IPS-20b (cell line): ENCODE measurements around the gene RFX5.
"Not testable (repeated sequence)": the region's sequence is repeated elsewhere in the genome, so short reads cannot be mapped to it uniquely, and the experiment has no call there.

ENCODE experiments used
- H3K27ac ChIP-seq: one replicate; pipeline ENCODE4 v1.5.1; 2013; ENCODE audit warnings: low read length
- H3K27me3 ChIP-seq: 2 replicates; pipeline ENCODE4 v1.6.1; 2013; ENCODE audit warnings: mild to moderate bottlenecking, low read length, inconsistent platforms; ENCODE audit not compliant: insufficient read depth
- H3K36me3 ChIP-seq: 2 replicates; pipeline ENCODE4 v1.6.1; 2013; ENCODE audit warnings: low read depth, mild to moderate bottlenecking, inconsistent platforms, low read length, moderate library complexity; ENCODE audit not compliant: insufficient read depth
- H3K4me1 ChIP-seq: 2 replicates; pipeline ENCODE4 v1.6.1; 2013; ENCODE audit warnings: mild to moderate bottlenecking, control low read depth, inconsistent platforms, low read length, moderate library complexity; ENCODE audit not compliant: insufficient read depth
- H3K4me3 ChIP-seq: 2 replicates; pipeline ENCODE4 v1.5.1; 2013; ENCODE audit warnings: mild to moderate bottlenecking, low read length, inconsistent platforms
- H3K9ac ChIP-seq: 2 replicates; pipeline ENCODE4 v1.6.1; 2013; ENCODE audit warnings: low read depth, mild to moderate bottlenecking, inconsistent platforms, low read length, moderate library complexity
- H3K9me3 ChIP-seq: 2 replicates; pipeline ENCODE4 v1.6.1; 2013; ENCODE audit warnings: mild to moderate bottlenecking, low read depth, low read length, inconsistent platforms; ENCODE audit not compliant: insufficient read depth

The RFX5 gene

GRCh38 chr1:151352021-151352718 lies 5.1 kb upstream of the RFX5 start:
- H3K9ac ChIP-seq, result no peak overlapping the region
- peaks cover 14% of the 10 kb centered on the region for H3K9me3 ChIP-seq
- no peaks in the 10 kb centered on the region for H3K27me3 ChIP-seq
- H3K4me1 ChIP-seq, result peaks cover 7% of the 10 kb centered on the region; the same call in 1 of the 2 replicates
- no peak overlapping the region for H3K27ac ChIP-seq
- H3K36me3 ChIP-seq, result no peaks in the 10 kb centered on the region
- no peak overlapping the region for H3K4me3 ChIP-seq

- H3K27me3 ChIP-seq, H3K9ac ChIP-seq, H3K27ac ChIP-seq, H3K36me3 ChIP-seq, H3K4me3 ChIP-seq: not testable (repeated sequence)
- Histone ChIP-seq H3K9me3 (peaks cover 14% of the 10 kb centered on the region), H3K4me1 (peaks cover 12% of the 10 kb centered on the region)
Observed at GRCh38 chr1:151350323-151350722, 3.3 kb upstream of the RFX5 start.

- peak overlapping the region; percentile 95; the same call in 1 of the 2 replicates for H3K9ac ChIP-seq
- no peaks in the 10 kb centered on the region for H3K27me3 ChIP-seq
- H3K9me3 ChIP-seq, result peaks cover 11% of the 10 kb centered on the region
- peak overlapping the region; percentile 81 for H3K27ac ChIP-seq
- peaks cover 32% of the 10 kb centered on the region for H3K36me3 ChIP-seq
- peak overlapping the region; percentile 85 for H3K4me3 ChIP-seq
- peaks cover 12% of the 10 kb centered on the region for H3K4me1 ChIP-seq
Observed at GRCh38 chr1:151347523-151348246, 633 bp upstream of the RFX5 start.

GRCh38 chr1:151346082-151346768 lies 827 bp downstream of the RFX5 start:
- Histone ChIP-seq H3K4me1 (peaks cover 12% of the 10 kb centered on the region), H3K27ac (peak overlapping the region; percentile 92), H3K9ac (peak overlapping the region; percentile 95)

GRCh38 chr1:151344291-151344690 lies 2.8 kb downstream of the RFX5 start:
- Histone ChIP-seq H3K27me3 (no peaks in the 10 kb centered on the region), H3K9me3 (no peaks in the 10 kb centered on the region), H3K27ac (no peak overlapping the region), H3K9ac (no peak overlapping the region), H3K36me3 (peaks cover 42% of the 10 kb centered on the region), H3K4me3 (no peak overlapping the region), H3K4me1 (peaks cover 12% of the 10 kb centered on the region)

More at GRCh38 chr1:151346082-151346768, 827 bp downstream of the RFX5 start:
- Histone ChIP-seq H3K9me3 (no peaks in the 10 kb centered on the region; the same call in 1 of the 2 replicates), H3K27me3 (no peaks in the 10 kb centered on the region), H3K4me3 (peak overlapping the region; percentile 85), H3K36me3 (peaks cover 42% of the 10 kb centered on the region)

GRCh38 chr1:151343587-151343986 lies 3.5 kb downstream of the RFX5 start:
- no peaks in the 10 kb centered on the region for H3K27me3 ChIP-seq
- H3K9me3 ChIP-seq, result no peaks in the 10 kb centered on the region
- H3K4me3 ChIP-seq, result no peak overlapping the region
- H3K36me3 ChIP-seq, result peaks cover 42% of the 10 kb centered on the region
- peaks cover 12% of the 10 kb centered on the region for H3K4me1 ChIP-seq
- H3K9ac ChIP-seq, result no peak overlapping the region
- no peak overlapping the region for H3K27ac ChIP-seq

- peaks cover 42% of the 10 kb centered on the region for H3K36me3 ChIP-seq
- peaks cover 7% of the 10 kb centered on the region for H3K4me1 ChIP-seq
- no peaks in the 10 kb centered on the region for H3K9me3 ChIP-seq
- no peak overlapping the region for H3K27ac ChIP-seq
- H3K27me3 ChIP-seq, result no peaks in the 10 kb centered on the region
- no peak overlapping the region for H3K9ac ChIP-seq
- H3K4me3 ChIP-seq, result no peak overlapping the region
Observed at GRCh38 chr1:151342569-151342968, 4.5 kb downstream of the RFX5 start.

GRCh38 chr1:151342021-151342420 lies 5.0 kb downstream of the RFX5 start:
- Histone ChIP-seq H3K9ac (no peak overlapping the region), H3K36me3 (peaks cover 42% of the 10 kb centered on the region), H3K27me3 (no peaks in the 10 kb centered on the region), H3K27ac (no peak overlapping the region), H3K4me3 (no peak overlapping the region), H3K4me1 (peaks cover 6% of the 10 kb centered on the region), H3K9me3 (no peaks in the 10 kb centered on the region)

GRCh38 chr1:151340870-151341754 lies 5.9 kb downstream of the RFX5 start:
- Histone ChIP-seq H3K27me3 (no peaks in the 10 kb centered on the region), H3K9me3 (no peaks in the 10 kb centered on the region), H3K36me3 (peaks cover 42% of the 10 kb centered on the region), H3K9ac (no peak overlapping the region), H3K4me1 (peaks cover 5% of the 10 kb centered on the region), H3K27ac (no peak overlapping the region), H3K4me3 (no peak overlapping the region)

- Histone ChIP-seq H3K36me3 (no peaks in the 10 kb centered on the region), H3K4me1 (no peaks in the 10 kb centered on the region), H3K9ac (no peak overlapping the region), H3K27me3 (no peaks in the 10 kb centered on the region), H3K9me3 (no peaks in the 10 kb centered on the region), H3K4me3 (no peak overlapping the region), H3K27ac (no peak overlapping the region)
Observed at GRCh38 chr1:151336556-151336955, 10.5 kb downstream of the RFX5 start.

- no peak overlapping the region for H3K9ac ChIP-seq
- no peaks in the 10 kb centered on the region for H3K9me3 ChIP-seq
- H3K27me3 ChIP-seq, result no peaks in the 10 kb centered on the region
- H3K4me1 ChIP-seq, result no peaks in the 10 kb centered on the region
- no peaks in the 10 kb centered on the region for H3K36me3 ChIP-seq
- H3K27ac ChIP-seq, result no peak overlapping the region
- H3K4me3 ChIP-seq, result no peak overlapping the region
Observed at GRCh38 chr1:151334822-151335221, 12.2 kb downstream of the RFX5 start.
